Neural cell (in vitro differentiated cells): ENCODE data around the gene PSMD3. TPM values are rescaled to one million over a fixed set of nuclear protein-coding genes. Genes with fewer than 3 reads are reported as not detected.

Source experiments
- H2AFZ ChIP-seq: fragments of 200-600, 300-800 bp; sonication (generic), shearing (Covaris generic); 2 replicates; pipeline ENCODE4 v1.6.0; 2014; ENCODE audit warnings: low read depth, mild to moderate bottlenecking, antibody characterized with exemption, low read length, moderate library complexity
- H3F3A ChIP-seq: fragments of 200-600 bp; shearing (Covaris generic); 2 replicates; pipeline ENCODE4 v1.6.1; 2016; ENCODE audit warnings: mild to moderate bottlenecking, moderate library complexity, mixed read lengths, antibody characterized with exemption, low read length; ENCODE audit not compliant: insufficient read depth, poor library complexity, severe bottlenecking
- H3K27ac ChIP-seq: fragments of 200-600, 300-800 bp; sonication (generic), shearing (Covaris generic); 2 replicates; pipeline ENCODE4 v1.5.1; 2014; ENCODE audit warnings: mild to moderate bottlenecking, low read length, moderate library complexity
- H3K27me3 ChIP-seq: fragments of 300-800, 200-600 bp; sonication (generic), shearing (Covaris generic); 2 replicates; pipeline ENCODE4 v1.6.0; 2014; ENCODE audit warnings: mild to moderate bottlenecking, low read depth, low read length, moderate library complexity; ENCODE audit not compliant: insufficient read depth
- H3K36me3 ChIP-seq: fragments of 300-800, 200-600 bp; sonication (generic), shearing (Covaris generic); 2 replicates; pipeline ENCODE4 v1.5.1; 2014; ENCODE audit warnings: mild to moderate bottlenecking, antibody characterized with exemption, low read length, moderate library complexity; ENCODE audit not compliant: insufficient read depth
- H3K4me2 ChIP-seq: fragments of 300-800, 200-600 bp; sonication (generic), shearing (Covaris generic); 2 replicates; pipeline ENCODE4 v1.6.0; 2014; ENCODE audit warnings: mild to moderate bottlenecking, low read length
- H3K4me3 ChIP-seq: fragments of 300-800, 200-600 bp; sonication (generic), shearing (Covaris generic); 2 replicates; pipeline ENCODE4 v1.5.1; 2014; ENCODE audit warnings: mild to moderate bottlenecking, low read length, moderate library complexity
- H3K79me2 ChIP-seq: fragments of 200-600 bp; shearing (Covaris generic); replicated peaks from 2 replicates; pipeline ENCODE4 v1.6.0; 2014; ENCODE audit warnings: mild to moderate bottlenecking, low read length, moderate library complexity; ENCODE audit not compliant: insufficient read depth
- H3K9ac ChIP-seq: fragments of 300-800, 200-600 bp; sonication (generic), shearing (Covaris generic); 2 replicates; pipeline ENCODE4 v1.6.1; 2016; ENCODE audit warnings: mild to moderate bottlenecking, low read length, mixed read lengths
- H3K9me2 ChIP-seq: fragments of 200-600 bp; shearing (Covaris generic); 2 replicates; pipeline ENCODE4 v1.6.1; 2016; ENCODE audit warnings: mild to moderate bottlenecking, low read length, mixed read lengths; ENCODE audit not compliant: insufficient read depth
- H3K9me3 ChIP-seq: fragments of 200-600, 300-800 bp; sonication (generic), shearing (Covaris generic); 2 replicates; pipeline ENCODE4 v1.6.1; 2016; ENCODE audit warnings: mild to moderate bottlenecking, mixed run types, low read length, moderate library complexity, mixed read lengths
- H4K20me1 ChIP-seq: fragments of 200-600 bp; shearing (Covaris generic); 2 replicates; pipeline ENCODE4 v1.6.1; 2016; ENCODE audit warnings: mild to moderate bottlenecking, mixed run types; ENCODE audit not compliant: insufficient read depth
- EP300 ChIP-seq: fragments of 450-650 bp; conservative IDR thresholded peaks from 2 replicates; pipeline ENCODE4 v1.6.1; 2014; ENCODE audit warnings: antibody characterized with exemption, mild to moderate bottlenecking, moderate library complexity; ENCODE audit not compliant: poor library complexity, severe bottlenecking
- EZH2 ChIP-seq: fragments of 200-600, 300-800 bp; shearing (Covaris generic), sonication (generic); IDR thresholded peaks from 2 replicates; pipeline ENCODE4 v1.6.1; 2014; ENCODE audit warnings: antibody characterized with exemption, low read length, borderline replicate concordance, mild to moderate bottlenecking; ENCODE audit not compliant: insufficient read depth, poor library complexity, severe bottlenecking
- MXI1 ChIP-seq: fragments of 450-650 bp; conservative IDR thresholded peaks from 2 replicates; pipeline ENCODE4 v1.6.1; 2014; ENCODE audit warnings: antibody characterized with exemption, mild to moderate bottlenecking; ENCODE audit not compliant: poor library complexity, severe bottlenecking
- POLR2AphosphoS5 ChIP-seq: IDR thresholded peaks from 2 replicates; pipeline ENCODE4 v1.6.1; 2012
- RAD21 ChIP-seq: fragments of 450-650 bp; conservative IDR thresholded peaks from 2 replicates; pipeline ENCODE4 v1.6.1; 2014; ENCODE audit warnings: antibody characterized with exemption, mild to moderate bottlenecking, moderate library complexity
- SMC3 ChIP-seq: fragments of 450-650 bp; conservative IDR thresholded peaks from 2 replicates; pipeline ENCODE4 v1.6.1; 2014; ENCODE audit warnings: antibody characterized with exemption, mild to moderate bottlenecking, moderate library complexity; ENCODE audit not compliant: poor library complexity
- TAF1 ChIP-seq: IDR thresholded peaks from 2 replicates; pipeline ENCODE4 v1.6.1; 2012; ENCODE audit warnings: low read depth
- polyA plus RNA-seq: library from polyadenylated mRNA; depleted of rRNA; stranded (reverse); fragments of >200 nt; gene quantifications from 2 replicates; pipeline ENCODE4 v1.2.3, GENCODE V29; 2014
- TF ChIP-seq, protein P1 (sequence below): fragments of 450-650 bp; IDR thresholded peaks from 2 replicates; pipeline ENCODE4 v1.5.1; 2014; ENCODE audit warnings: antibody characterized with exemption, mild to moderate bottlenecking, moderate library complexity; ENCODE audit not compliant: poor library complexity, severe bottlenecking
- TF ChIP-seq, protein P2 (sequence below): IDR thresholded peaks from 2 replicates; pipeline ENCODE4 v1.6.1; 2012; ENCODE audit warnings: borderline replicate concordance

PSMD3 gene
- polyA plus RNA-seq, 1 donor from 2014 or later = 117 TPM

DNA sequence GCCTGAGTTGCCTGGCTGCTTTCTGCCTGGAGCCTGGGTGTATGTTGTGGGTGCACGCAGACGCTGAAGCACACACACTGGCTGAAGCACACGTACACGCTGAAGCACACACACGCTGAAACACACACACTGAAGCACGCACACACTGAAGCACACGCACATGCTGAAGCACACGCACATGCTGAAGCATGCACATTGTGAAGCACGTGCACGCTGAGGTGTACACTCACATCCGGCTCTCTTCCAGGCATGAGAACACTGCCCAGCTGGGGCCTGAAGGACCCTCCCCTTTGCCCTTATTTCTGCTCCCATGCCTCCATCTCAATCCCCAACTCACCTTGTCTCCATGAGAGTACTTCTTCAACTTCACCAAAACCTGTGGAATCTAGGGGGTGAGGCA is 51.1 kb downstream of the PSMD3 start:
- no peak overlapping the region for H3K9ac ChIP-seq
- H3K4me2 ChIP-seq = no peak overlapping the region
- H3K27me3 ChIP-seq = no peaks in the 10 kb centered on the region
- no peaks in the 10 kb centered on the region for H3K9me2 ChIP-seq
- no peaks in the 10 kb centered on the region for H3K9me3 ChIP-seq
- H3K4me3 ChIP-seq = no peak overlapping the region
- H3K27ac ChIP-seq = no peak overlapping the region
- no peak for TF ChIP-seq EZH2
- no peak for TF ChIP-seq TAF1
- TF ChIP-seq, protein P1, sequence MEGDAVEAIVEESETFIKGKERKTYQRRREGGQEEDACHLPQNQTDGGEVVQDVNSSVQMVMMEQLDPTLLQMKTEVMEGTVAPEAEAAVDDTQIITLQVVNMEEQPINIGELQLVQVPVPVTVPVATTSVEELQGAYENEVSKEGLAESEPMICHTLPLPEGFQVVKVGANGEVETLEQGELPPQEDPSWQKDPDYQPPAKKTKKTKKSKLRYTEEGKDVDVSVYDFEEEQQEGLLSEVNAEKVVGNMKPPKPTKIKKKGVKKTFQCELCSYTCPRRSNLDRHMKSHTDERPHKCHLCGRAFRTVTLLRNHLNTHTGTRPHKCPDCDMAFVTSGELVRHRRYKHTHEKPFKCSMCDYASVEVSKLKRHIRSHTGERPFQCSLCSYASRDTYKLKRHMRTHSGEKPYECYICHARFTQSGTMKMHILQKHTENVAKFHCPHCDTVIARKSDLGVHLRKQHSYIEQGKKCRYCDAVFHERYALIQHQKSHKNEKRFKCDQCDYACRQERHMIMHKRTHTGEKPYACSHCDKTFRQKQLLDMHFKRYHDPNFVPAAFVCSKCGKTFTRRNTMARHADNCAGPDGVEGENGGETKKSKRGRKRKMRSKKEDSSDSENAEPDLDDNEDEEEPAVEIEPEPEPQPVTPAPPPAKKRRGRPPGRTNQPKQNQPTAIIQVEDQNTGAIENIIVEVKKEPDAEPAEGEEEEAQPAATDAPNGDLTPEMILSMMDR = no peak
- no peak for TF ChIP-seq POLR2AphosphoS5
- no peak for TF ChIP-seq EP300
- TF ChIP-seq SMC3 = no peak
- TF ChIP-seq, protein P2, sequence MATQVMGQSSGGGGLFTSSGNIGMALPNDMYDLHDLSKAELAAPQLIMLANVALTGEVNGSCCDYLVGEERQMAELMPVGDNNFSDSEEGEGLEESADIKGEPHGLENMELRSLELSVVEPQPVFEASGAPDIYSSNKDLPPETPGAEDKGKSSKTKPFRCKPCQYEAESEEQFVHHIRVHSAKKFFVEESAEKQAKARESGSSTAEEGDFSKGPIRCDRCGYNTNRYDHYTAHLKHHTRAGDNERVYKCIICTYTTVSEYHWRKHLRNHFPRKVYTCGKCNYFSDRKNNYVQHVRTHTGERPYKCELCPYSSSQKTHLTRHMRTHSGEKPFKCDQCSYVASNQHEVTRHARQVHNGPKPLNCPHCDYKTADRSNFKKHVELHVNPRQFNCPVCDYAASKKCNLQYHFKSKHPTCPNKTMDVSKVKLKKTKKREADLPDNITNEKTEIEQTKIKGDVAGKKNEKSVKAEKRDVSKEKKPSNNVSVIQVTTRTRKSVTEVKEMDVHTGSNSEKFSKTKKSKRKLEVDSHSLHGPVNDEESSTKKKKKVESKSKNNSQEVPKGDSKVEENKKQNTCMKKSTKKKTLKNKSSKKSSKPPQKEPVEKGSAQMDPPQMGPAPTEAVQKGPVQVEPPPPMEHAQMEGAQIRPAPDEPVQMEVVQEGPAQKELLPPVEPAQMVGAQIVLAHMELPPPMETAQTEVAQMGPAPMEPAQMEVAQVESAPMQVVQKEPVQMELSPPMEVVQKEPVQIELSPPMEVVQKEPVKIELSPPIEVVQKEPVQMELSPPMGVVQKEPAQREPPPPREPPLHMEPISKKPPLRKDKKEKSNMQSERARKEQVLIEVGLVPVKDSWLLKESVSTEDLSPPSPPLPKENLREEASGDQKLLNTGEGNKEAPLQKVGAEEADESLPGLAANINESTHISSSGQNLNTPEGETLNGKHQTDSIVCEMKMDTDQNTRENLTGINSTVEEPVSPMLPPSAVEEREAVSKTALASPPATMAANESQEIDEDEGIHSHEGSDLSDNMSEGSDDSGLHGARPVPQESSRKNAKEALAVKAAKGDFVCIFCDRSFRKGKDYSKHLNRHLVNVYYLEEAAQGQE = no peak
- no peak for TF ChIP-seq MXI1
- no peak for TF ChIP-seq RAD21
- no peaks in the 10 kb centered on the region for H3K36me3 ChIP-seq
- no peaks in the 10 kb centered on the region for H3F3A ChIP-seq
- H3K79me2 ChIP-seq = no peaks in the 10 kb centered on the region
- no peaks in the 10 kb centered on the region for H4K20me1 ChIP-seq
- no peak overlapping the region for H2AFZ ChIP-seq

DNA sequence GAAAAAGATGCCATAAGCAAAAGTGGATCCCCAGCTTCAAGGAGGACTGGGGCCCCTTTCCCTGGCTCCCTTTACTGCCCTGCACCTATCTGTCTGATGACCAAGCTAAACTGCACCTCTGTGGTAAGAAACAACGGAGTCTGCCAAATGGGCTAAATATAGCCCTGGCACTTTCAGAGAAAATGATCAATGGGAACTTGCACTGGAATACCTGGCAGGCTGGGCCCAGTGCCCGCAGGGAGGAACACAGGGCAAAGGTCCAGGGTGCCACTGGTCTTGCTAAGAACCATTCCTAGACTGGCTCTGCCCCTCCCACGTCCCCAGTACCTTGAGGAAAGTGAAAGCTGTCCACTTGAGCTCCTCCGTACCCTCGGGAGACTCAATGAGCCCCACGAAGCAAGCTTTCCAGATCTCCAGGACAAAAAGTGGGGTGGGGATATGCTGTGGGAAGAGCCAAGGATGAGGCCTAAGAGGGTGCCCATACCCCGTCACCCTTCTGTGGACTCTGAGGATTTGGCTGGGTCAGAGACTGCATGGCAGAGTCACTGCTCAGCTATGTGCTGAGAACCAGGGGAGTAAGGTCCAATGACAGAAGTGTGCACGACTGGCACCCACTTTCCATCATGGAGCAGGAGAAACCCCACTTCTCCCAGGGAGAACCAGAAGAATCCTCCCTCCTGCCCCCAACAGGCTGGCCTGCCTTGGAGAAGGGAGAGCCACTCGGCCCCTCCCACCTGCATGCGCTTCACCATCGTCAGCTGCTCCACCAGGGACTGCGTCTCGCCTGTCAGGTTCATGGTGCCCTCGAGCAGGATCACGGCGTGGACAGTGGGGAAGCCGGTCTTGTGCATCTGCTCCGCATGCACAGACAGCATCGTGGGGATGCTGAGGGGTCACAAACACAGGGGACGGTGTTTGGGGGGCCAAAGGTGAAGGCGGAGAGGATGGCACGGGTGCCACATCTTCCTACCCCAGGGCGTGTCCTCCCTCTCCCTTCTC is 52.0 kb downstream of the PSMD3 start:
- no peak overlapping the region for H3K4me2 ChIP-seq
- H3K36me3 ChIP-seq = no peaks in the 10 kb centered on the region
- H3F3A ChIP-seq = no peaks in the 10 kb centered on the region
- H3K9me3 ChIP-seq = no peaks in the 10 kb centered on the region
- no peak overlapping the region for H3K9ac ChIP-seq
- H3K27me3 ChIP-seq = no peaks in the 10 kb centered on the region
- H3K9me2 ChIP-seq = no peaks in the 10 kb centered on the region
- no peaks in the 10 kb centered on the region for H4K20me1 ChIP-seq
- no peak overlapping the region for H2AFZ ChIP-seq
- TF ChIP-seq MXI1 (no peak), POLR2AphosphoS5 (no peak), EP300 (no peak), SMC3 (no peak), EZH2 (no peak), RAD21 (no peak), TAF1 (no peak)
- TF ChIP-seq, protein P2 = no peak
- TF ChIP-seq, protein P1 = no peak
- H3K27ac ChIP-seq = no peak overlapping the region
- no peak overlapping the region for H3K4me3 ChIP-seq
- H3K79me2 ChIP-seq = no peaks in the 10 kb centered on the region
